HepG2 (cell line): ENCODE data around the gene BIRC3. TPM values are rescaled to one million over a fixed set of nuclear protein-coding genes. Genes with fewer than 3 reads are reported as not detected.

Experiments used
- ATAC-seq: fragments of 200-7000 bp; cut with Tn5 transposase; 3 replicates; pipeline ENCODE4 v1.9.1; 2020; ENCODE audit warnings: mild to moderate bottlenecking, moderate library complexity
- BruUV-seq: library from RNA; stranded (reverse); fragments of 400-500 nt; replicated peaks from 2 replicates; lab custom pipeline; 2021; lab: Mats Ljungman, UMichigan
- CTCF ChIA-PET: fragments of 300-600 bp; formaldehyde crosslinking; extraction: SDS; loops from one replicate; lab custom pipeline; 2021; ENCODE audit warnings: low total read pairs, inconsistent platforms, low intra/inter-chr PET ratio; lab: Yijun Ruan, JAX
- POLR2A ChIA-PET: fragments of 350-600 bp; sonication (Branson Sonifier 250); formaldehyde crosslinking; loops from one replicate; lab custom pipeline; 2020; ENCODE audit warnings: antibody characterized with exemption, inconsistent platforms; lab: Yijun Ruan, JAX
- DNase-seq: peaks from one replicate; pipeline ENCODE4 v3.0.0-alpha.2; 2015; ENCODE audit warnings: low spot score
- FAIRE-seq: peaks from 3 replicates; lab custom pipeline; 2011; peaks lifted over from hg19 to GRCh38; lab: Jason Lieb, UNC
- H2AFZ ChIP-seq: one replicate; pipeline ENCODE4 v1.6.1; 2011; ENCODE audit warnings: low read length, inconsistent platforms
- H3K27ac ChIP-seq: fragments of 300-600 bp; 3 replicates; pipeline ENCODE4 v1.8.0; 2011; ENCODE audit warnings: mixed run types, mild to moderate bottlenecking, mixed read lengths, low read length, inconsistent platforms; ENCODE audit not compliant: insufficient read depth; ENCODE audit errors: extremely low read length
- H3K27me3 ChIP-seq, 2 experiments: fragments of 200-600 bp in 1 of 2; 2 replicates in 1 of 2; 3 replicates in 1 of 2; pipeline versions ENCODE4 v1.6.0 to v1.8.0; 2011; ENCODE audit warnings: low read length in 2 of 2, mild to moderate bottlenecking in 2 of 2, moderate library complexity in 2 of 2, inconsistent platforms in 1 of 2; ENCODE audit not compliant: insufficient read depth in 2 of 2, control insufficient read depth in 1 of 2
- H3K36me3 ChIP-seq, 2 experiments: fragments of 200-600 bp in 1 of 2; replicated peaks in 1 of 2; 2 replicates in 1 of 2; 3 replicates in 1 of 2; pipeline versions ENCODE4 v1.5.1 to v1.8.0; 2011; ENCODE audit warnings: low read length in 2 of 2, inconsistent platforms in 1 of 2; ENCODE audit not compliant: insufficient read depth in 2 of 2, control insufficient read depth in 1 of 2
- H3K4me1 ChIP-seq: 2 replicates; pipeline ENCODE4 v1.5.1; 2012; ENCODE audit warnings: low read length, inconsistent platforms; ENCODE audit not compliant: insufficient read depth
- H3K4me2 ChIP-seq: 2 replicates; pipeline ENCODE4 v1.6.0; 2011; ENCODE audit warnings: low read depth, low read length, inconsistent platforms
- H3K4me3 ChIP-seq, 3 experiments: fragments of 200-600 bp in 1 of 3; sonication (generic), shearing (Covaris generic) in 1 of 3; replicated peaks in 1 of 3; 2 replicates each; pipeline ENCODE4 v1.5.1; 2011 to 2016; ENCODE audit warnings: low read length in 3 of 3, inconsistent platforms in 2 of 3, low read depth in 2 of 3, mild to moderate bottlenecking in 2 of 3, control low read depth in 1 of 3, mixed read lengths in 1 of 3; ENCODE audit not compliant: insufficient read depth in 1 of 3
- H3K79me2 ChIP-seq: one replicate; pipeline ENCODE4 v1.6.1; 2011; ENCODE audit warnings: low read length, inconsistent platforms; ENCODE audit not compliant: insufficient read depth
- H3K9ac ChIP-seq: 2 replicates; pipeline ENCODE4 v1.6.0; 2011; ENCODE audit warnings: mild to moderate bottlenecking, low read depth, low read length, inconsistent platforms; ENCODE audit not compliant: insufficient read depth
- H3K9me3 ChIP-seq: 2 replicates; pipeline ENCODE4 v1.5.1; 2012; ENCODE audit warnings: mild to moderate bottlenecking, low read length
- H4K20me1 ChIP-seq: 2 replicates; pipeline ENCODE4 v1.6.0; 2011; ENCODE audit warnings: inconsistent platforms, mild to moderate bottlenecking, low read length, moderate library complexity; ENCODE audit not compliant: insufficient read depth
- CREB1 ChIP-seq, 2 experiments: fragments of 450-650 bp in 1 of 2; IDR thresholded peaks; 2 replicates each; pipeline ENCODE4 v1.6.1; 2016 to 2017; ENCODE audit warnings: control low read depth in 1 of 2, mild to moderate bottlenecking in 1 of 2, missing compliant biosample characterization in 1 of 2, missing genetic modification characterization in 1 of 2
- MAF1 ChIP-seq: sonication (generic); formaldehyde crosslinking; IDR thresholded peaks from 2 replicates; pipeline ENCODE4 v1.5.0; 2020; ENCODE audit warnings: missing genetic modification reagents, borderline replicate concordance
- NCOA1 ChIP-seq: sonication (generic); formaldehyde crosslinking; IDR thresholded peaks from 2 replicates; pipeline ENCODE4 v1.9.0; 2021; ENCODE audit warnings: missing genetic modification reagents
- NFRKB ChIP-seq: fragments of 450-650 bp; IDR thresholded peaks from 2 replicates; pipeline ENCODE4 v1.6.1; 2017
- RXRA ChIP-seq: sonication (generic); formaldehyde crosslinking; IDR thresholded peaks from 2 replicates; pipeline ENCODE4 v1.5.1; 2020; ENCODE audit warnings: missing genetic modification reagents
- STAG1 ChIP-seq: sonication (generic); formaldehyde crosslinking; IDR thresholded peaks from 2 replicates; pipeline ENCODE4 v1.4.0; 2020; ENCODE audit warnings: missing genetic modification reagents
- TAF1 ChIP-seq: sonication (generic); formaldehyde crosslinking; IDR thresholded peaks from 2 replicates; pipeline ENCODE4 v1.4.0; 2020; ENCODE audit warnings: missing genetic modification reagents
- TBP ChIP-seq: sonication (generic); formaldehyde crosslinking; IDR thresholded peaks from 2 replicates; pipeline ENCODE4 v1.5.0; 2020; ENCODE audit warnings: missing genetic modification reagents
- TOE1 ChIP-seq: sonication (generic); formaldehyde crosslinking; IDR thresholded peaks from 2 replicates; pipeline ENCODE4 v1.4.0; 2020; ENCODE audit warnings: mild to moderate bottlenecking, missing genetic modification reagents
- WIZ ChIP-seq: sonication (generic); formaldehyde crosslinking; IDR thresholded peaks from 2 replicates; pipeline ENCODE4 v1.5.1; 2020; ENCODE audit warnings: mild to moderate bottlenecking, missing genetic modification reagents
- ZFX ChIP-seq: sonication (generic); formaldehyde crosslinking; IDR thresholded peaks from 2 replicates; pipeline ENCODE4 v1.4.0; 2020; ENCODE audit warnings: mild to moderate bottlenecking, low read depth, missing genetic modification reagents, moderate library complexity
- ZNF274 ChIP-seq: sonication (generic); formaldehyde crosslinking; IDR thresholded peaks from 2 replicates; pipeline ENCODE4 v1.5.1; 2020; ENCODE audit warnings: mild to moderate bottlenecking, missing genetic modification reagents
- ZNF563 ChIP-seq: sonication (generic); formaldehyde crosslinking; IDR thresholded peaks from 2 replicates; pipeline ENCODE4 v1.8.0; 2022; ENCODE audit warnings: mild to moderate bottlenecking, moderate library complexity, missing genetic modification reagents
- ZNF703 ChIP-seq: sonication (generic); formaldehyde crosslinking; IDR thresholded peaks from 2 replicates; pipeline ENCODE4 v1.5.1; 2020; ENCODE audit warnings: missing genetic modification reagents, mild to moderate bottlenecking, moderate library complexity, borderline replicate concordance
- WGBS: methylation state at CpG from one replicate; pipeline ENCODE4 v1.1.6; 2017; ENCODE audit warnings: low lambda C conversion rate; 5-methylcytosine and 5-hydroxymethylcytosine counted together
- in situ Hi-C: cut with HindIII; loops from 2 replicates; pipeline ENCODE4 v1.10.0; 2017; ENCODE audit warnings: low pct_unique_long_range_greater_than_20kb; ENCODE audit not compliant: extremely low pct_ligation_motif_present
- intact Hi-C: fragments of 100-400 bp; cut with micrococcal nuclease; formaldehyde crosslinking; loops from one replicate; pipeline ENCODE4 v1.10.0; 2022; ENCODE audit not compliant: unreplicated experiment
- polyA plus RNA-seq, 8 experiments: library from polyadenylated mRNA; depleted of rRNA in 3 of 8; stranded (reverse) in 7 of 8; unstranded in 1 of 8; fragments of >200 nt; fragmentation: Illumina TruSeq in 4 of 8; extraction: Trizol in 4 of 8; gene quantifications; 2 replicates each; pipeline versions ENCODE4 v1.2.1 to v1.2.3, GENCODE V29; 2011 to 2016; ENCODE audit warnings: low read depth in 4 of 8, missing spikeins in 1 of 8, mixed read lengths in 1 of 8; ENCODE audit not compliant: insufficient read depth in 1 of 8
- total RNA-seq, 5 experiments: library from RNA; depleted of rRNA; stranded (reverse); fragments of >200 nt; fragmentation: Illumina TruSeq; extraction: Trizol; gene quantifications; 2 replicates each; pipeline ENCODE4 v1.2.3, GENCODE V29; 2016; ENCODE audit warnings: low read depth in 1 of 5
- TF ChIP-seq, protein P1 (sequence below): sonication (generic); formaldehyde crosslinking; IDR thresholded peaks from 2 replicates; pipeline ENCODE4 v1.4.0; 2020; ENCODE audit warnings: mild to moderate bottlenecking, missing genetic modification reagents
- TF ChIP-seq, protein P2 (sequence below): sonication (generic); formaldehyde crosslinking; IDR thresholded peaks from 2 replicates; pipeline ENCODE4 v1.8.1; 2022; ENCODE audit warnings: low read depth, mild to moderate bottlenecking, missing genetic modification reagents
- TF ChIP-seq, protein P3 (sequence below): sonication (generic); formaldehyde crosslinking; IDR thresholded peaks from 2 replicates; pipeline ENCODE4 v1.4.0; 2020; ENCODE audit warnings: missing genetic modification reagents

BIRC3 gene
- total and polyA plus RNA-seq, 2 of the 13 experiments (the other 11 are each of a cell fraction or from before 2014, with no cell fraction given): 0.41 to 4.2 TPM

DNA sequence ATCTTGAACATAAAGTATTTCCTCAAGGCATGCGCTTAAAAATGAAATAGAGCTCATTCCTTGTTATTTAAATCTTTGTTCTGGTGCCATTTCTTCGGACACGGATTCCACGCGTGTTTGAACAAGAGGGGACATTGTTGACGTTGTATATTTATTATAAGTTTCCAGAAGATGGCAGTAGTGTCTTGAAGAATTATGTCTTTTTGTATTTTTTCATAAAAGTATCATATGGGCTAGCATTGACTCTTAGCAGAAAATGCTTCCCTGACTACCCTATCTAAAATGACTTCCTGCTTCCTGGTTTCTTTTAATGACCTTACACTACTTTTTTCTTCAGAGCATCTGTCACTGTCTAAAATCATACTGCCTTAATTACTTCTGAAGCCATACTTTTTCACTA is 50.1 kb downstream of the BIRC3 start:
- 93% methylated on average over 6 of the region's 6 CpGs for WGBS
- no TSS peak for BruUV-seq
- Histone ChIP-seq H3K4me3 (no peak overlapping the region), H4K20me1 (no peaks in the 10 kb centered on the region), H3K9me3 (no peaks in the 10 kb centered on the region), H3K36me3 (peaks cover 13 to 47% of the 10 kb centered on the region in 2 experiments), H2AFZ (no peak overlapping the region), H3K9ac (no peak overlapping the region), H3K4me1 (no peaks in the 10 kb centered on the region), H3K79me2 (peaks cover 2% of the 10 kb centered on the region), H3K27ac (no peak overlapping the region), H3K4me2 (no peak overlapping the region), H3K27me3 (no peaks in the 10 kb centered on the region)
- CTCF ChIA-PET: interaction anchor here (0.8 to 1.5 kb wide), 2 partner anchors 126 to 128 kb away, joined by 3 to 5 read pairs; no protein-coding TSS in a partner anchor
- in situ Hi-C loops (no loop called here), intact Hi-C loops (no loop called here)
- ATAC-seq (no peak), FAIRE-seq (no peak), DNase-seq (no peak)
- TF ChIP-seq ZFX (no peak), STAG1 (peak; percentile 23; the same call in 1 of the 2 replicates), CREB1 (IDR thresholded peaks at IDR 0.05) (no peak), CREB1 (CRISPR knock-in tag; IDR thresholded peaks at IDR 0.05) (0 out of 2 replicates have a peak, but pooled peaks have one; percentile 11), TAF1 (CRISPR knock-in tag) (no peak), TBP (CRISPR knock-in tag) (no peak), RXRA (no peak), ZNF703 (CRISPR knock-in tag) (no peak)
- POLR2A ChIA-PET: no interaction called here

DNA sequence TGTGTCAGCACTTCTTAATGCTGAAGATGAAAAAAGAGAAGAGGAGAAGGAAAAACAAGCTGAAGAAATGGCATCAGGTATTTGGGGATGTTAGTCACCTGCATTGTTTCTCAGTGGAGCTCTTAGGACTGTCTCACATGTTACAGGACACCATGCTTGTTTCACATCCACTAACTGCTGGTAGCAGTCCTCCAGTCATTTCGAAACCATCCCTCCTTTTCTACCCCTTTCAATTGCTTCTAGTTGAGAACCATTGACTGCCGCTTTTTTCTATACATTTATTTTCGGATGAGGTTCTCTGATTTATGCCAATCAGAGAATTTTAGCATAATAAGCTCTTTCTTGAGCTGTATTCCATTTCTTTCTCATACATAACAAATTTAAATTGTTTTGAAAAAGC is 51.2 kb downstream of the BIRC3 start:
- in situ Hi-C loops (no loop called here), intact Hi-C loops (no loop called here)
- no TSS peak for BruUV-seq
- DNase-seq (no peak), ATAC-seq (no peak), FAIRE-seq (no peak)
- no peaks in the 10 kb centered on the region for H3K4me1 ChIP-seq
- 98% methylated on average over 3 of the region's 3 CpGs for WGBS
- no peak overlapping the region for H3K27ac ChIP-seq
- H4K20me1 ChIP-seq: no peaks in the 10 kb centered on the region
- H2AFZ ChIP-seq: no peak overlapping the region
- H3K4me3 ChIP-seq: no peak overlapping the region
- H3K9ac ChIP-seq: no peak overlapping the region
- H3K79me2 ChIP-seq: peaks cover 2% of the 10 kb centered on the region
- peaks cover 12 to 36% of the 10 kb centered on the region in 2 experiments for H3K36me3 ChIP-seq
- no peaks in the 10 kb centered on the region for H3K9me3 ChIP-seq
- ChIA-PET CTCF (no interaction called here), POLR2A (no interaction called here)
- H3K4me2 ChIP-seq: no peak overlapping the region
- no peaks in the 10 kb centered on the region for H3K27me3 ChIP-seq
- no peak for TF ChIP-seq ZNF274
- TF ChIP-seq NFRKB: no peak
- TF ChIP-seq, protein P1, sequence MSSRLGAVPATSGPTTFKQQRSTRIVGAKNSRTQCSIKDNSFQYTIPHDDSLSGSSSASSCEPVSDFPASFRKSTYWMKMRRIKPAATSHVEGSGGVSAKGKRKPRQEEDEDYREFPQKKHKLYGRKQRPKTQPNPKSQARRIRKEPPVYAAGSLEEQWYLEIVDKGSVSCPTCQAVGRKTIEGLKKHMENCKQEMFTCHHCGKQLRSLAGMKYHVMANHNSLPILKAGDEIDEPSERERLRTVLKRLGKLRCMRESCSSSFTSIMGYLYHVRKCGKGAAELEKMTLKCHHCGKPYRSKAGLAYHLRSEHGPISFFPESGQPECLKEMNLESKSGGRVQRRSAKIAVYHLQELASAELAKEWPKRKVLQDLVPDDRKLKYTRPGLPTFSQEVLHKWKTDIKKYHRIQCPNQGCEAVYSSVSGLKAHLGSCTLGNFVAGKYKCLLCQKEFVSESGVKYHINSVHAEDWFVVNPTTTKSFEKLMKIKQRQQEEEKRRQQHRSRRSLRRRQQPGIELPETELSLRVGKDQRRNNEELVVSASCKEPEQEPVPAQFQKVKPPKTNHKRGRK (CRISPR knock-in tag): no peak
- no peak for TF ChIP-seq WIZ (CRISPR knock-in tag)
- no peak for TF ChIP-seq NCOA1 (CRISPR knock-in tag)
- TF ChIP-seq, protein P2, sequence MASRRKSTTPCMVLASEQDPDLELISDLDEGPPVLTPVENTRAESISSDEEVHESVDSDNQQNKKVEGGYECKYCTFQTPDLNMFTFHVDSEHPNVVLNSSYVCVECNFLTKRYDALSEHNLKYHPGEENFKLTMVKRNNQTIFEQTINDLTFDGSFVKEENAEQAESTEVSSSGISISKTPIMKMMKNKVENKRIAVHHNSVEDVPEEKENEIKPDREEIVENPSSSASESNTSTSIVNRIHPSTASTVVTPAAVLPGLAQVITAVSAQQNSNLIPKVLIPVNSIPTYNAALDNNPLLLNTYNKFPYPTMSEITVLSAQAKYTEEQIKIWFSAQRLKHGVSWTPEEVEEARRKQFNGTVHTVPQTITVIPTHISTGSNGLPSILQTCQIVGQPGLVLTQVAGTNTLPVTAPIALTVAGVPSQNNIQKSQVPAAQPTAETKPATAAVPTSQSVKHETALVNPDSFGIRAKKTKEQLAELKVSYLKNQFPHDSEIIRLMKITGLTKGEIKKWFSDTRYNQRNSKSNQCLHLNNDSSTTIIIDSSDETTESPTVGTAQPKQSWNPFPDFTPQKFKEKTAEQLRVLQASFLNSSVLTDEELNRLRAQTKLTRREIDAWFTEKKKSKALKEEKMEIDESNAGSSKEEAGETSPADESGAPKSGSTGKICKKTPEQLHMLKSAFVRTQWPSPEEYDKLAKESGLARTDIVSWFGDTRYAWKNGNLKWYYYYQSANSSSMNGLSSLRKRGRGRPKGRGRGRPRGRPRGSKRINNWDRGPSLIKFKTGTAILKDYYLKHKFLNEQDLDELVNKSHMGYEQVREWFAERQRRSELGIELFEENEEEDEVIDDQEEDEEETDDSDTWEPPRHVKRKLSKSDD (CRISPR knock-in tag): no peak
- TF ChIP-seq, protein P3, sequence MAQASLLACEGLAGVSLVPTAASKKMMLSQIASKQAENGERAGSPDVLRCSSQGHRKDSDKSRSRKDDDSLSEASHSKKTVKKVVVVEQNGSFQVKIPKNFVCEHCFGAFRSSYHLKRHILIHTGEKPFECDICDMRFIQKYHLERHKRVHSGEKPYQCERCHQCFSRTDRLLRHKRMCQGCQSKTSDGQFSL (CRISPR knock-in tag): no peak
- no peak for TF ChIP-seq MAF1
- TF ChIP-seq ZNF563 (CRISPR knock-in tag): no peak
- TF ChIP-seq TOE1 (CRISPR knock-in tag): no peak
